Fibroblast of skin of right biceps (primary cell): ENCODE measurements around the gene PRPSAP2.
"Not testable (repeated sequence)": the region's sequence is repeated elsewhere in the genome, so short reads cannot be mapped to it uniquely, and the experiment has no call there.

ENCODE experiments used
- DNase-seq: peaks from one replicate; pipeline ENCODE4 v3.0.0-alpha.2; 2013

The PRPSAP2 gene

DNA sequence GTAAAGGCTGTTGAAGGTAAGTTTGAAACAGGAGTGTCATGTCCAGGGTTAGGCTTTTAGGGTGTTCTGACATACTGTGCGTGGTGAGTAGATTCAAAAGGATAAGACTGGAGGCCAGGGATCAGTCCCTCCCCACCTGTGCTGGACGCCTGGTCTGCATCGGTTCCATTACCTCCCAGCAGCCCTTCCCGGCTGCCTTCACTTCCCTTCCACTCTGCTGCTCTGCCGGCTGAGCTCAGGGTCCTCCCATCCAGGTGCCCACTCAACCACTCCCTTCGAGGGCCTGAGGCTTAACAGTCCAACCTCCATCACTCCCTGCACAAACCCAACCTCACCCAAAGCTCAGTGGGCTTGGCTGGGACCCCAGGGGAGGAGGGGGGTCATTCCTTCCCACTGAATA lies 89.9 kb downstream of the PRPSAP2 start:
- no peak for DNase-seq

DNA sequence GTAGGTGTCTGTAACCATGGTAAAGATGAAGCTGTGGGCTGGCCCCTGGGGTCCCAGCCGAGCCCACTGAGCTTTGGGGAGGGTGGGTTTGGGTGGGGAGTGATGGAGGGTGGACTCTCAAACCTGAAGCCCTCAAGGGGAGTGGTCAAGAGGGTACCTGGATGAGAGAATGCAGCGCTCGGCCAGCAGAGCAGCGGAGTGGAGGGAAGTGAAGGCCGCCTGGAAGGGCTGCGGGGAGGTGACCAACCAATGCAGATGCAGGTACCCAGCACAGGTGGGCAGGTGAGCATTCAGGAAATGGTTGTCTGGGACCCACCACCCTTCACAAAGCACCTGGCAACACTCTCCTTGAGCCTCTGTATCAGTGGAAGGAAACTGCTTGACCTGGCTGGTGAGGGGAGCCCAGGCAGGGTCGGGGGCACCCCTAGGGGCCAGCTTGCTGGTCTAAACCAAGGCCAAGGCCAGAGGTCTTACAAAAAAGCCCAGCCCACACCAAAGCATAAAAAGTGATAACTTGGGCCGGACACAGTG lies 90.6 kb downstream of the PRPSAP2 start:
- no peak for DNase-seq

DNA sequence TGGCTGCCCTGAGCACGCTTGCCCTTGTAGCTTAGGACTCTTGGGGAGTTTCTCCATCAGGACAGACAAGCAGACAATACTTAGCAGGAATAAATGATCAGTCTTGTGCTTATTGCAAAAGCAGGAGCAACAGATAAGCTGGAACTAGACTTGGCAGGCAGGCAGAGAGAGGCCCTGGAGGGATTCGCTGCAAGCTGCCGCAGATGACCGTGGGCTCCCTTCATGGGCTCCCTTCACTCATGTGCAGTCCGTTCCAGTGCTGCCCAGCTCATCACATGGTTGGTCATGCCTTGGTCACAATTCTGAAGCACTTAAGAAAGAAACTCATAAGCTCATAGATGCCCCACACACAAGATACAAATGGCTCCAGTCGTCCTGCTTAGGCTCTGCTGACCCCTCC lies 91.6 kb downstream of the PRPSAP2 start:
- no peak for DNase-seq

DNA sequence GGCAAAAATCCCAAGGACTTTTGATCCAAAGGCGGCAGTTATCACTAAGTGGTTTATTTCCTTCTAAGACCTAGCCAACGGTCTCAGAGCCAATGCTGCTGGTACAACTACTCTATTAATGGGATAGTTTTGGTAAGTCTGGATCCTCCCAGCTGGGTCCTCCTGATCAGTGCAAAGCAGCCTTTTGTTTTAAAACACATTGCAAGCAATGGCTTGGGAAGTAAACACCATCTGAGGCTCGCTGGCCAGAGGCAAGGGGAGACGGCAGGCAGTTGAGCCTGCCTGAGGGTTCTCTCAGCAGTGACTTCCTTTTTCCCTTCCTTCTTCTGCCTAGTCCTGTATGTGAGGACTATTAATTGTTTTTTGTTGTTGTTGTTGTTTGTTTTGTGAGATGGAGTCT lies 92.4 kb downstream of the PRPSAP2 start:
- no peak for DNase-seq

DNA sequence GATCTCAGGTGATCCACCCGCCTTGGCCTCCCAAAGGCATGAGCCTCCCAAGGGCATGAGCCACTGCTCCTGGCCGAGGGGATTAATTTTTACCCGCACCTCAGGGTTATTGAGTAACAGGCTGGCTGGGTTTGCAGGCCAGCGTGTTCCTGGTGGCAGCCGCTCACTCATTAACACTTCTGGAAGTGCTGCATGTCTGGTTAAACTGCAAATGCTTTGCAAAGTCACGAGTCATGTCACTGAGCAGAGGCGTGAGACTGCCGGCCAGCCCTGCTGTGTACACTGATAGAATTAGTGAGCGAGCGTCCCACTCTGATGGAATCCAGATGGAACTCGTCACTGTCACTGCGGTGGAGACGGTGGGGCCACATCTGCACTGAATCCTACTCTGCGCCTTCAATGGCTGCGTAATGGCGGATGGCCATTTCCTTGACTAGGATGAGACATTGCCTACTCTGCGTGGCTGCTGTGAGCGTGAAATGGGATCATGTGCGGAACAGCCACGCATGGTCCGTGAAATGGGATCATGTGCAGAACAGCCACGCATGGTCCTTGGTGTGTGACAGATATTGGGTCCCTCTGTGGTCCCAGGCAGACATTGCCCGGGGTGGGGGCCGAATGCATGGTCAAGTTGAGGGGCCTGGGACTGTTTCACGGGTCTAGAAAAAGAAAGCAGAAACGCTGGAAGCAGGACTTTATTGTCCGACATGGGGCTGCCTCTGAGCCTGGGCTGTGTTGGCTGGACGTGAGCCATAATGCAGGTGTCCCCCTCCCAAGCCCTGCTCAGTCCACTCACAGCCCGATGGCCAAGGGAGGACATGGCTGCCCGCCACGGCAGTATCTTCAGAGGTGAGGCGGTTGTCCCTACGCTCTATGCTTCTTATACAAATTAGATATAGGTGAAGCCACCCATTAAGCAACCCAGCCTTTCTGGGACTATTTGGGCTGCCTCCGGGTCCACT lies 93.3 kb downstream of the PRPSAP2 start:
- no peak for DNase-seq

DNA sequence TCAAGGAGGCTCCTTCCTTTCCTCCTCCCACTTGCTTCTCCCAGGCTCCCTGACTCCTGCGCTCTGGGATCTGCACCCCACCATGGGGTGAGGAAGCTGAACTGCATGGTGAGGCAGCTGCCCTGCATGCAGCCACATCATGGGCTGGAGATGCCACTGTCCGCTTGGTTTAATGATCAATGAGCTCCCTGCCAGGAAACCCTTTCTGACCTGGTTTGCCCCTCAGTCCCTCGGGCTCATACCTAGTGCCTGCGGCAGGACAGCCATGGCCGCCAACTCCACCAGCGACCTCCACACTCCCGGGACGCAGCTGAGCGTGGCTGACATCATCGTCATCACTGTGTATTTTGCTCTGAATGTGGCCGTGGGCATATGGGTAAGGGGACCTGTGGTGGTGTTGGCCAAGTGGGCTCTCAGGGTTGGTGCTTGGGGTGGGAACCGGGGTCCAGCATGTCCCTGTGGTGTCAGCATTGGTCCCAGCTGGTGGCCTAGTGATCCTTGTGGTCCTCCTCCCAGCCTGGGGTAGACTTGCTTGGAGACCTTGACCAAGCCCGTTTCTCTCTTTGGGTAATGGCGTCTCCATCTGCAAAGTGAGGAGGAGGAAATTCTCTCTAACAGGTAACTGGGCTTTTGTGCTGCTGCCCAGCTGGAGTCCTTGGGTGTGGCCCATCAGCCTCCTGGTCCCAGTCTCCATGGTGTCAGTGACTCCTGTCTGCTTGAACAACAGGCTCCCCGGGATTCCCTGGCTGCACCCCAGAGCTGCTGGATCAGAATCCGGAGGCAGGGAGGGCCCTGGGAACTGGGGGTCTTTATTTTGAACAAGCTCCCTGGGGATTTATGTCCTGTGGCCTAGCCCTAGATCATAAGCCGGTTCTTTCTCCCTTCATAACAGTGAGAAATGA lies 94.3 kb downstream of the PRPSAP2 start, which contains the start of gene SLC5A10:
Gene SLC5A10, plus strand, starts transcription at position 225 of the 902 bp plus-strand sequence. Its CDS starts 41 bp downstream, at position 266.
- DNase-seq = no peak

DNA sequence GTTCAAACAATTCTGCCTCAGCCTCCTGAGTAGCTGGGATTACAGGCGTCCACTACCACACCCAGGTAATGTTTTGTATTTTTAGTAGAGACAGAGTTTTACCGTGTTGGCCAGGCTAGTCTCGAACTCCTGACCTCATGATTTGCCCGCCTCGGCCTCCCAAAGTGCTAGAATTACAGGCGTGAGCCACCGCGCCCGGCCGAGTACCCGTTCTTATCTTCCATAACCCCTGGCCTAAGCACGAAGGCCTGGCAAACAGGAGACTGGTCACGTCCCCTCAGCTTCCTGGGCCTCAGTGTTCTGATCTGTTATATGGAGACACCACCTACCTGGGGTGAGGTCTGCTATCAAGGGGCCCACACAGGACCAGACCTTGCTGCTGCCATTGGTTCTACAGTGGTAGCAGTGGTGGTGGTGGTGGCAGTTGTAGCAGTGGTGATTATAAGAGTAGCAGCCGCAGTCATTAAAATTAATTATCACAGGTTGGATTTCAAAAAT lies 95.3 kb downstream of the PRPSAP2 start:
- no peak for DNase-seq

DNA sequence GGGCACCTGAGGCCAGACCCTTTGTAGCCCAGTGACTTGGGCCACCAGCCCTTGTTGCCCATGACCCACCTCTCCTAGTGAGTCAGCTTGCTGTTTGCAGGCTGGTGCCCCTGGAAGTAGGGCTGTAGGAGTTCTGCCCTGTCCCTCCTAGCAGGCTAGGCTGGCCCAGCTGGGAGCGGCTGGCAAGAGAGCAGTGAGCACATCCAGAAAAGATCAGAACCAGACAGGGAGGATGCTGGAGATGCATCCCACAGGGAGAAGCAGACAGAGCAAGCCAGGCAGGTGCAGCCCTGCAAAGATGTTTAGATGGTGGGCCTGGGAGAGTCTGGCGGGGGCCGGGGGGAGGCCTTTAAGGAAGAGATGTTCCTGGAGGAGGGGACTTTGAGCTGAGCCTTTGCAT lies 96.4 kb downstream of the PRPSAP2 start:
- DNase-seq = no peak

DNA sequence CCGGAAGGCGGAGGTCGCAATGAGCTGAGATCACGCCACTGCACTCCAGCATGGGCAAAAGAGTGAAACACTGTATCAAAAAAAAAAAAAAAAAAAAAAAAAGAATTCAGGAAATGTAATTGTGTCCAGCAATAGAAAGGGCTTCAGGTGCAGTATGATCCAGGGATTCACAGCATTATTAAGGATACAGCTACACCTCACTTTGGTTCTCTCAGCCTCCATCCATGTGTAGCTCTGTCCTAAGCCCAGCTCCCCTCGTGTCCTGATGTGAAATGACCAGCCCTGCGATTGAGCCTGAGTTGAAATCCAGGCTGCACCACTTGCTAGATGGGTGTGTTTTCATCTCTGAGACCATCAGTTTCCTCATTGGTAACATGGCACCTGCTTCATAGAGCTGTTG lies 97.1 kb downstream of the PRPSAP2 start:
- no peak for DNase-seq

DNA sequence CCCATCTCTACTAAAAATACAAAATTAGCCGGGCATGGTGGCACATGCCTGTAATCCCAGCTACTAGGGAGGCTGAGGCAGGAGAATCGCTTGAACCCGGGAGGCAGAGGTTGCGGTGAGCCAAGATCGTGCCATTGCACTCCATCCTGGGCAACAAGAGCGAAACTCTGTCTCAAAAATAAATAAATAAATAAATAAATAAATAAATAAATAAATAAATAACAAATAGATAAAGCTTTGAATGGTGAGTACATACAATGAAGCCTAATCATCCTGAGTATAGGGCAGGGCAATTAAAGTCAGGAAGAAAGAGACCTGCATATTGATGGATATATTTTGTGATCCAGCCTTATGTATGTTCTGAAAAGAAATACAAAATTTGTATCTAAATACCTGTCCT lies 98.1 kb downstream of the PRPSAP2 start:
- DNase-seq = not testable (repeated sequence)

DNA sequence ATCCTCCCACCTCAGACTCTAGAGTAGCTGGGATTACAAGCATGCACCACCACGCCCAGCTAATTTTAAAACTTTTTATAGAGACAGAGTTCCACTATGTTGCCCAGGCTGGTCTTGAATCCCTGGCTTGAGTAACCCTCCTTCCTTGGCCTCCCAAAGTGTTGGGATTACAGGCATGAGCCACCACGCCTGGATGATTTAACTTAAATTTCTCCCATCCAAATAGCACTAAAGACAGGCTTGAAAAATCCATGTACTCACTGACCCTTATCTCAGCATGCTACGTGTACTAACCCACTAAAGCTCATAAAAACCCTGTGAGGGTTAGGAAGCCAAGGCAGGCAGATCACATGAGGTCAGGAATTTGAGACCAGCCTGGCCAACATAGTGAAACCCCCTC lies 98.7 kb downstream of the PRPSAP2 start:
- DNase-seq = no peak

DNA sequence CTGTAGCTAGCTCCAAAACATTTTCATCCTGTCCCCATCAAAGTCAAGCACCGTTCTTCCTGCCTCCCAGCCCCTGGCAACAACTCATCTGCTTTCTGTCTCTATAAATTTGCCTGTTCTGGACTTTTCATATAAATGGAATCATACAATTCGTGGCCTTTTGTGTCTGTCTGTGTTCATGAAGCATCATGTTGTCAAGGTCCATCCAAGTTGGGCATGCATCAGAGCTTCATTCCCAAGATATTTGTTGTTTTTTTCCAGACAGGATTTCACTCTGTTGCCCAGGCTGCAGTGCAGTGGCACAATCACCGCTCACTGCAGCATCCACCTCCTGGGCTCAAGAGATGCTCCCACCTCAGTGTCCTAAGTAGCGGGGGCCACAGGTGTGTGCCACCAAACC lies 99.9 kb downstream of the PRPSAP2 start:
- DNase-seq = no peak

DNA sequence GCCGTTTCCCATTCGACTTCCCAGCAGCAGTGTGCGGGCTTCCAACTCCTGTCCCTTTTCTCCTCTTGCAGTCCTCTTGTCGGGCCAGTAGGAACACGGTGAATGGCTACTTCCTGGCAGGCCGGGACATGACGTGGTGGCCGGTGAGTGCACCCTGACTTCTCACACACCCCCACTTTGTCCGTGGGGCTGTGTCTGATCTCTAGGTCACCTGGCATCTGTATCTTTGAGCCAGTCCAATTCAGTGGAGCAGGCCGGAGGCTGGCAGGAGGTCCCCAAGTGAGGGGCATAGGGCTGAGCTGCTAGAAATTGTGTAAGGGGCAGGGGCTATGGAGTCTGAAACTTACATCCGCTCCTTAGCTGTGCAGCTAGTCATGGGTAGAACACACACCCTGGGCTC lies 100.7 kb downstream of the PRPSAP2 start:
- no peak for DNase-seq

DNA sequence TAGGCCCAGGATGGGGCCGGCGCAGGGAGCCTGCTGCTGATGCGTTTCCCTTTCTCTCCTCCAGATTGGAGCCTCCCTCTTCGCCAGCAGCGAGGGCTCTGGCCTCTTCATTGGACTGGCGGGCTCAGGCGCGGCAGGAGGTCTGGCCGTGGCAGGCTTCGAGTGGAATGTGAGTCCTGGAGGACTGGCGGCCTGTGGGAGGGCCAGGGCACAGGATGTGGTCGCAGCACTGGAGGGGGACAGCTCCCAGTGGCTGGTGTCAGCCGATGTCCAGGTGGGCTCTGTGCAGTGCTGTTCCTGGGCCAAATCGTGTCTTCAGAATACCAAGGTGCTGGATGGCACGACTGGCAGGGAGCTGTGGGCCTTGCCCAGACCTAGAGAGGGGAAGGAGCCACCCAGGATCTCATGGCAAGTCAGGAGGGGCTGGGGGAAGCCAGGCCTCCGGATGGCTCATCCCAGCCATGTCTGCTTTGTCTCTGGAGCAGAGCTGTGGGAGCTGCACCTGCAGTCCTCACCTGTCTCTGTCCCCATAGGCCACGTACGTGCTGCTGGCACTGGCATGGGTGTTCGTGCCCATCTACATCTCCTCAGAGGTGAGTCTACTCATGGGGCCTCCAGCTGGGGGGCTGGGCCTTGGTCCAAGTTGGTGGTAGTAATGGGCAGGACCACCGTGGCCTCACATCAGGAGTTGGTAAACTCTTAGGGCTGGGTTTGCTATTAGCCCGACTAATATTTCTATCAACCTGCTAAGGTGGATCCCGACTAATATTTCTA lies 101.3 kb downstream of the PRPSAP2 start:
- no peak for DNase-seq

DNA sequence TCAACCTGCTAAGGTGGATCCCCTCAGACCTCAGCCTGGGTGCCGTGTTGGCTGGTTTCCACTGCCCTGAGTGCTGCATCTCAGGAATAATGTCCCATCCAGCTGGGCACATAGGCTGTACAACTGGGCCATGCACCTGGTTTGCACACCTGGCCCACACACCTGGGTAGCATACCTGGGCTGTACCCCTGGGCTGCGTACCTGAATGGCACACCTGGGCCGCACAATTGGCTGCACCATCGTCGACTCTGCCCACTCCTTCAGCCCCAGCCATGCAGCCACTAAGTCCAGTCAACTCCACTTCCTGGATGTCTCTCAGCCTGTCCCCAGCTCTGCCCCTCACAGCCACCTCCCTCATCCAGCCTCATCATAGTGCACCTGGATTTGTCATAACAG lies 101.9 kb downstream of the PRPSAP2 start:
- no peak for DNase-seq

DNA sequence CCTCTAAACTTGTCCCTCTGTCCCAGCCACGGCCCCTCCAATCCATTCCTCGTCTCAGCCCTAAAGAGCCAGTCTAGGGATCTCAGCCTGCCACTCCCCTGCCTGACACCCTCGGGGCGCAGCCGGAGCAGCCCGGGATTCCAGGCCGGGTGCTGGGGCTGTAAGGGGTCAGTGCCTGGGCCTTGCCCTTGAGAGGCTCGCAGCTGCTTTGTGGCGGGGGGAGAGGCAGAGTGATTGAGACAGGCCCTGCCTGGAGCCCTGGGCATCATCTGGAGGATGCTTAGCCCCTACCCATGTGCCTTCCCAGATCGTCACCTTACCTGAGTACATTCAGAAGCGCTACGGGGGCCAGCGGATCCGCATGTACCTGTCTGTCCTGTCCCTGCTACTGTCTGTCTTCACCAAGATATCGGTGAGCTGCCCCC lies 102.3 kb downstream of the PRPSAP2 start:
- DNase-seq = no peak

DNA sequence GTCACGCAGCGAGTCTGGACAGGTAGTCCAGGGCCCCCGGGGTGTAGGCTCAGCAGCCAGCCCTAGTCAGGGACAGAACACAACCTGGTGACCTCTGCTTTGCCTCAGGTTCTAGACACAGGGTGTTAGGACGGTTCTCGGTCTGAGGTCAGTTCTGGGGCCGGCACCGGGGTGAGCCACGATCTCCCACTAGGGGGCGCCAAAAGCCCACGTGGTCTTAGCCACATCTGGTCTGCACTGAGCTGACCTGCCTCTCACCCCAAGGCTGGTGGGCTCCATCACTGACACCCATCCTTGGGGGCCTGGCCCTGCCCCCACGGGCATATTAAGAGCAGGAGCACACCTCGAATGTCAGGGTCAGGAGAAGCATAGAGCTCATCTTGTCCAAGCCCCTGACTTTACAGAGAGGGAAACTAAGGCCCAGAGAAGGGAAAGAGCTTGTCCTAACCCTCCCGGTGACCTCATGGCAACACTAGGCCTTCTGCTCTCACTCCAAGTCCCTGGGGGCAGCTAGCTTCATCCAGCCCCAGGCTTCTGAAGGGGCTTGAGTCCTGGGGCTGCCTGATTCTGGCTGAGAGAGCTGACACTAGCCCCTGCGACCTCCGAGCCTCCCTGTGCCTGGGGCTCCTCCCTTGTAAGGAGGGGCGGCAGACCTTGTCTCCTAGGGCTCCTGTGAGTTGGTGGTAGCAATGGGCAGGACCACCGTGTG lies 103.0 kb downstream of the PRPSAP2 start:
- peak; percentile 59 for DNase-seq

DNA sequence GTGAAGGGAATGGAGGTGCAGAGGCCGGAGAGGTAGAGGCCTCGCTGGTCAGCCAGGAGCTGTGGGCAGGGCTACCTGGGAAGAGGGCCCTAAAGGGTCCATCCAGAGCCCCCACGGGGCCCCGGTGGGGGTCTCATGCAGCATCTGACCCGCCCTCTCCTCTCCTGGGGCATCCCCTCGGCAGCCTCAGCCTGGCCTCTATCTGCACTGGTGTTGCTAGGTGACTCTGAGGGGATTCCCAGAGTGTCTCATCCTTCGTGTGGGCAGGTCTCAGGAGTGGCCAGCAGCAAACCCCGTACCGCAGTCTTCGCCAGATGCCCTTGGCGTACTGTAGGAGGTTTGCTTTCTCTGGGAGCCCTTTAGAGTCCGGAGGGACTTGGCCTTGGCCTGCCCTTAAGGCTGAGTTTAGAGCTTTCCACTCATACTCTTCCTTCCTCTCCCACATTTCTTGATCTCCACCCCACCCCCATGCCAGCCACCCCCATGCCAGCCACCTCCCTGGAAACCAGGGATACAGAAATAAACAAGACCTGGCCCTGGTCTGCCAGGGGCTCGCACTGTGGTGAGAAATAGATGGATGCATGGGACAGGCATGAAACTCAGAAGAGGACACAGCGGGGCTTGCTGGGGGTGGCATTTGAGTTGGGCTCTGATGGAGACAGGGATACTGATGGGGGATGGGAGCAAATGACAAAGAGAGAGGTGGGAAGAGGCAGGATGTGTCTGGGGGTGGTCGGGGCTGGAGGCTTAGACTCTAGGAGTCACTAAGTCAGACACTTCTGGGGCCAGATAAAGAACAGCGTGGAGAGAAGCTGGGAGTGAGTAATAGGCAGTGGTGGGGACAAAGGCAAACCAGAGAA lies 103.9 kb downstream of the PRPSAP2 start:
- DNase-seq = peak; percentile 53

DNA sequence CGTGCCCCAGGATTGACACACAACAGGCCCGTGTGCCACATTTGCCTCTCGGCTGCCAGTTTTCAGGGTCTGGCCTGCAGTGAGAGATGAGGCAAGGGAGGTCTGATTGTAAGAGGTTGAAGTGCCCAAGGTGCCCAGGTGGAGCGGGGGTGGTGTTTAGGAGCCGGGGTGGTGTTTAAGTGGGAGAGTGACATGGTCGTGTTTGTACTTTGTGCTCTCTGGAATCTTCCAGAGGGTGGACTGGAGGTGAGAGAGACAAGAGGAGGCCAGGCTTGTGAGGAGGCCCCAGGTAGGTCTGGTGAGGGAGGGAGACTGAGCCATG lies 104.5 kb downstream of the PRPSAP2 start:
- no peak for DNase-seq

DNA sequence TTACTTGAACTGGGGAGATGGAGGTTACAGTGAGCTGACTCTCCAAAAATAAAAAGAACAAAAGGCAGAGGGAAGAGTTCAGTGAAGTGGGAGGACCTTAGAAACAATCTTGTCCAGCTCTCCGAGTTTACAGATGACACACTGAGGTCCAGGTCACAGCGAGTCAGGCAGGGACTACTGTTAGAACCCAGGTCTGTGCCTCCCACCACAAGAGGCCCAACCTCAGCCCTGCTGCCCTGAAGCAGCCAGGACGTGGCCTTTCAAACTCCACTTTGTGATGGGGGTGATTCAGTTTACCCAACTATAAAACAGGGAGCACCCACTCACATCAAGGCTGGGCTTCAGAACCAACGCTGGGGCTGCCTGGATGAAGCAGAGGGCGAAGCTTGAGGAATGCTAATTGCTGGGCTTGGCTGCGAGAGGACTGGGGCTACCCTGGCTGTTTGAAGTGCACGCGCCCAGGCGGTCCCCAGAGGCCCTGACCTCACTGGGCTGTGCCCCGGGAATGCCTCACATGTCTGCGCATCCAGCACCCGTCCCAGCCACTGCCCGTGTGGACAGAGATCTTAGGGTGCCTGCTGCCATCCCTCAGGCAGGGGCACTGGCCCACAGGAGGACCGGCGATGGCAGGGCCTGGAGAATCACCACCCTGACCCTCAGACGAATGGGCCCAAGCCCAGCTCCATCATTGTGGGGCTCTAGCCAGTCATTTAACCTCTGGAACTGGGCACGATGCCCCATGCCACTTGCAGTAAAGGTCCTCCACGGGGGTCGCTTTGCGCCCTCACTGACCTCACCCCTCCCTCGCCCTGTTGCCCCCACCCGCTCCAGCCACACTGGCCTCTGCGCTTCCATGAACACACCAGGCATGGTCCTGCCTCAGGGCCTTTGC lies 105.4 kb downstream of the PRPSAP2 start:
- peak; percentile 15 for DNase-seq
